Ishikawa (cell line): Measurements from ENCODE around the gene PSMD5.

Source experiments
- CEBPB ChIP-seq: IDR thresholded peaks from 2 replicates; pipeline ENCODE4 v1.6.1; 2012
- CREB1 ChIP-seq: IDR thresholded peaks from 2 replicates; pipeline ENCODE4 v1.6.1; 2012; ENCODE audit warnings: low read depth
- EGR1 ChIP-seq: IDR thresholded peaks from 2 replicates; pipeline ENCODE4 v1.6.1; 2012
- EP300 ChIP-seq: IDR thresholded peaks from 2 replicates; pipeline ENCODE4 v1.6.1; 2012; ENCODE audit warnings: borderline replicate concordance
- FOXM1 ChIP-seq: IDR thresholded peaks from 2 replicates; pipeline ENCODE4 v1.6.1; 2012; ENCODE audit warnings: low read depth, borderline replicate concordance
- NFIC ChIP-seq: IDR thresholded peaks from 2 replicates; pipeline ENCODE4 v1.6.1; 2012
- RAD21 ChIP-seq: IDR thresholded peaks from 2 replicates; pipeline ENCODE4 v1.6.1; 2012; ENCODE audit warnings: low read depth
- TAF1 ChIP-seq: IDR thresholded peaks from 2 replicates; pipeline ENCODE4 v1.6.1; 2012; ENCODE audit warnings: low read depth, mild to moderate bottlenecking
- TEAD4 ChIP-seq: IDR thresholded peaks from 2 replicates; pipeline ENCODE4 v1.6.1; 2012
- YY1 ChIP-seq: IDR thresholded peaks from 2 replicates; pipeline ENCODE4 v1.6.1; 2012; ENCODE audit warnings: low read depth
- TF ChIP-seq, protein P1 (sequence below): IDR thresholded peaks from 2 replicates; pipeline ENCODE4 v1.6.1; 2012; ENCODE audit warnings: low read depth, mild to moderate bottlenecking
- TF ChIP-seq, protein P2 (sequence below): IDR thresholded peaks from 2 replicates; pipeline ENCODE4 v1.6.1; 2012

DNA sequence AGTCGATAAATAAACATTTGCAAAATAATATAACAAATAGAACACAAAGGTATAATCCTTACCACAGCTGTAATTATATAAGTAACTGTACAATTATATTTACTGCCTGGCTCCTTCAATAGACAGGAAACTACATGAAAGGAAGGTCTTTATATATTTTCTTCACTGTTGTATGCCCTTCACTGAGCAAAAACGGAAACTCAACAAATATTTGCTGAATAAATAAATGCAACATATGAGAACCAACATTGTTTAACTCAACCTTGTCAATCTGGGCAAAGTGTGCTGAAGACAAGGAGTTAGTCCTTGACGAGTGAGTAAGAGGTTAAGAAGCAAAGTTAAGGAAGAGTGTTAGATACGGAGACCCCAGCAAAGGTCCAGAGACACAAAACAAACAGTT is 22.6 kb downstream of the PSMD5 start:
- TF ChIP-seq TAF1 (no peak), CREB1 (no peak), EP300 (no peak), RAD21 (no peak), TEAD4 (no peak), FOXM1 (no peak), CEBPB (no peak), NFIC (no peak), EGR1 (no peak), YY1 (no peak)
- TF ChIP-seq, protein P1, sequence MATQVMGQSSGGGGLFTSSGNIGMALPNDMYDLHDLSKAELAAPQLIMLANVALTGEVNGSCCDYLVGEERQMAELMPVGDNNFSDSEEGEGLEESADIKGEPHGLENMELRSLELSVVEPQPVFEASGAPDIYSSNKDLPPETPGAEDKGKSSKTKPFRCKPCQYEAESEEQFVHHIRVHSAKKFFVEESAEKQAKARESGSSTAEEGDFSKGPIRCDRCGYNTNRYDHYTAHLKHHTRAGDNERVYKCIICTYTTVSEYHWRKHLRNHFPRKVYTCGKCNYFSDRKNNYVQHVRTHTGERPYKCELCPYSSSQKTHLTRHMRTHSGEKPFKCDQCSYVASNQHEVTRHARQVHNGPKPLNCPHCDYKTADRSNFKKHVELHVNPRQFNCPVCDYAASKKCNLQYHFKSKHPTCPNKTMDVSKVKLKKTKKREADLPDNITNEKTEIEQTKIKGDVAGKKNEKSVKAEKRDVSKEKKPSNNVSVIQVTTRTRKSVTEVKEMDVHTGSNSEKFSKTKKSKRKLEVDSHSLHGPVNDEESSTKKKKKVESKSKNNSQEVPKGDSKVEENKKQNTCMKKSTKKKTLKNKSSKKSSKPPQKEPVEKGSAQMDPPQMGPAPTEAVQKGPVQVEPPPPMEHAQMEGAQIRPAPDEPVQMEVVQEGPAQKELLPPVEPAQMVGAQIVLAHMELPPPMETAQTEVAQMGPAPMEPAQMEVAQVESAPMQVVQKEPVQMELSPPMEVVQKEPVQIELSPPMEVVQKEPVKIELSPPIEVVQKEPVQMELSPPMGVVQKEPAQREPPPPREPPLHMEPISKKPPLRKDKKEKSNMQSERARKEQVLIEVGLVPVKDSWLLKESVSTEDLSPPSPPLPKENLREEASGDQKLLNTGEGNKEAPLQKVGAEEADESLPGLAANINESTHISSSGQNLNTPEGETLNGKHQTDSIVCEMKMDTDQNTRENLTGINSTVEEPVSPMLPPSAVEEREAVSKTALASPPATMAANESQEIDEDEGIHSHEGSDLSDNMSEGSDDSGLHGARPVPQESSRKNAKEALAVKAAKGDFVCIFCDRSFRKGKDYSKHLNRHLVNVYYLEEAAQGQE = no peak
- TF ChIP-seq, protein P2, sequence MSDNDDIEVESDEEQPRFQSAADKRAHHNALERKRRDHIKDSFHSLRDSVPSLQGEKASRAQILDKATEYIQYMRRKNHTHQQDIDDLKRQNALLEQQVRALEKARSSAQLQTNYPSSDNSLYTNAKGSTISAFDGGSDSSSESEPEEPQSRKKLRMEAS = no peak
